HG03025 (cell line): ENCODE measurements around the gene TSPEAR.
"Not testable (repeated sequence)": the region's sequence is repeated elsewhere in the genome, so short reads cannot be mapped to it uniquely, and the experiment has no call there.

Source experiments
- ATAC-seq: cut with Tn5 transposase; IDR thresholded peaks from one replicate; pipeline ENCODE4 v1.9.1; 2021; ENCODE audit warnings: mild to moderate bottlenecking, moderate library complexity; ENCODE audit not compliant: unreplicated experiment, low FRiP score

The TSPEAR gene

DNA sequence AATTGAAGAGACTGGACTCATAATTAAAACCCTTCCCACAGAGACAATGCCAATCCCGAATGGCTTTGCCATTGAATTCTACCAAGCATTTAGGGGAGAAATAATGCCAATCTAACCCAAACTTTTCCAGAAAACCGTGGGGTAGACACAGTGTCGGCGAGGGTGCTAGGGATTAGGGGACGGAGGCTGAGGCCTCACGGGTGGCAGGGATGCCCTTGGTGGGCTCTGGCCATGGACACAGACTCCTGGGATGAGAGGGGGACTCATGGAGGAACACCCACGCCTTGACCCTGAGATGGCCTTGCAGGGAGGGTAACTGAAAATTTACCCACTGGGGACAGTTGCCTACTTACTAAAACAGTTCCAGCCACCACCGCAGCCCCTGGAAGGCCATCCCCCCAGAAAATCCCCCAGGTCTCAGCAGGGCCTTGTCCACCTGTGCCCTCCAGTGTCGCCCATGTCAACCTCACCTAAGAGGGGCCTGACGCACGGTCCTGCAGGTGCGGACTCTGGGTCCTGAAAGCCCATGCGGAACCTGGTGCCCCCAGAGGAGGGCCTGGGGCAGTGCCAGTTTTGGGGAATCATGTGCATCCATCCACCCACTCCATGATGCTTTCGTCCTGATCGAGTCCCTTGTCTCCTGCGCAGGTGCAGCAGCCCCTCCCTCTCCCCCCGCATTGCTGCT, 132.9 kb downstream of the TSPEAR start:
- no peak for ATAC-seq

DNA sequence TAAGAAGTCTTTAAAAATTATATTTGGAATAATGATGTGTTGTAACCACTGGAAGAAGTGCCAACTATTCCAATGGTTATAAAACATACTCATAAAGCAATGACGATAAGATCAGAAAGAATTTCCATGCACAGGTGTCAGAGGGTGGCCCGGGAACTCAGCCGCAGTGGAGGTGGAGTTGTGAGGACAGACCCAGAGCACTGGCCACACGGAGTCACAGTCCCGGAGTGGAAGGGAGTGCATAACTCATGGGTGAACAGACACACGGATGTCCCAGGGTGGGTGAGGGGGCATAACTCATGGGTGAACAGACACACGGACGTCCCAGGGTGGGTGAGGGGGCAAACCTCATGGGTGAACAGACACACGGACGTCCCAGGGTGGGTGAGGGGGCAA, 135.3 kb downstream of the TSPEAR start:
- ATAC-seq: no peak

GRCh38 chr21:44575307-44576024, 135.9 kb downstream of the TSPEAR start:
- no peak for ATAC-seq

DNA sequence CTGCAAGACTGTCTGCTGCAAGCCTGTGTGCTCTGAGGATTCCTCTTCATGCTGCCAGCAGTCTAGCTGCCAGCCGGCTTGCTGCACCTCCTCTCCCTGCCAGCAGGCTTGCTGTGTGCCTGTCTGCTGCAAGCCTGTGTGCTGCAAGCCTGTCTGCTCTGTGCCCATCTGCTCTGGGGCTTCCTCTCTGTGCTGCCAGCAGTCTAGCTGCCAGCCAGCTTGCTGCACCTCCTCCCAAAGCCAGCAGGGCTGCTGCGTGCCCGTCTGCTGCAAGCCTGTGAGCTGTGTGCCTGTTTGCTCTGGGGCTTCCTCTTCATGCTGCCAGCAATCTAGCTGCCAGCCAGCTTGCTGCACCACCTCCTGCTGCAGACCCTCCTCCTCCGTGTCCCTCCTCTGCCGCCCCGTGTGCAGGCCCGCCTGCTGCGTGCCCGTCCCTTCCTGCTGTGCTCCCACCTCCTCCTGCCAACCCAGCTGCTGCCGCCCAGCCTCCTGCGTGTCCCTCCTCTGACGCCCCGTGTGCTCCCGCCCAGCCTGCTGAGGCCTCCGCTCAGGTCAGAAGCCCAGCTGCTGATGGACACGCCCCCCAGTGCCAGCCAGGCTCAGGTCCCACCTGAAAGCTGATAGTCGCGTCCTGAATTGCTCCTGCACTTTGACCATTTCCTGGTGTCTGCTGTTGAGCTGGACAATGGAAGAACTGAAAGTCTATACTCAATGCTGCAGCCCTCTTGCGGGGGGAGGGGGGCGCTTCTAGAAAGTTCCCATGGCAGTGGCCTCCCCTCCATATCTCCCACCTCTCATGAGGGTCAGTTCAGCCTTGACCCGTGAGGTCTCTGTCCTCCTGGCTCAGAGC, 136.7 kb downstream of the TSPEAR start:
- no peak for ATAC-seq

GRCh38 chr21:44573630-44574456, 137.5 kb downstream of the TSPEAR start, which contains the start of gene KRTAP10-4:
Gene KRTAP10-4 (plus strand): TSS chr21:44573729. CDS start chr21:44573759, 30 bp downstream.
- not testable (repeated sequence) for ATAC-seq

GRCh38 chr21:44572959-44573583, 138.3 kb downstream of the TSPEAR start:
- no peak for ATAC-seq

- ATAC-seq: no peak
These were observed 139.3 kb downstream of the TSPEAR start for GRCh38 chr21:44571844-44572782.

- ATAC-seq: no peak
These were observed 140.1 kb downstream of the TSPEAR start for GRCh38 chr21:44571296-44571695.

DNA sequence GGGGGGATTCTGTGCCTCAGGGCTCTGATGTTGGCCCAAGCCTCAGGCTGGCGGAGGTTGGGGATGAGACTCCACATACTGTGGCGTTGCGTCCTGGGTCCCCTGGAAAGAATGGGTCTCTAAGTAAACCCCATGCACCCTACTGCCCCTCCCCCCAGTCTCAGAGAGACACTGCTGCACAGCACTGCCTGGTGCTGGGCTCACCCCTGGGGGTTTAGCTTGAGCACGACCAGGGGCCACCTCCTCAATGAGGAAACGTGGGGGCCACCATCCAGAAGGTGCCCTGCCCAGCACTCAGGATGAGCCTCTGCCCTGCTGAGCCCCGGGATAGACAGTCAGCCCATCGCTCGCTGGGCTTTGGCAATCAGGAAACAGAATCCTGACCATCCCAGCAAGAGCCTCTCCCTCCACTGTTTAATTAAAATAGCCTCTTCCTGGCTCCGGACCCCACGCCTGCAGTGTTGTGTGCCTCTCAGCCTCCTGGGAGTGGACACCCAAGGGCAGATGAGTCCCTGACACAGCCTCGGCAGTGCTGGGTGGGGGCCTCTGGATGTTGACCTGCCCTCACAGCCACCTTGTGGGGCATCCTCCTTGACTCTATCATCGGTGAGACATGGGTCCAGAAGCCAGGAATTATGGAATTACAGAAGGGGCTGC, 141.4 kb downstream of the TSPEAR start:
- ATAC-seq: no peak

DNA sequence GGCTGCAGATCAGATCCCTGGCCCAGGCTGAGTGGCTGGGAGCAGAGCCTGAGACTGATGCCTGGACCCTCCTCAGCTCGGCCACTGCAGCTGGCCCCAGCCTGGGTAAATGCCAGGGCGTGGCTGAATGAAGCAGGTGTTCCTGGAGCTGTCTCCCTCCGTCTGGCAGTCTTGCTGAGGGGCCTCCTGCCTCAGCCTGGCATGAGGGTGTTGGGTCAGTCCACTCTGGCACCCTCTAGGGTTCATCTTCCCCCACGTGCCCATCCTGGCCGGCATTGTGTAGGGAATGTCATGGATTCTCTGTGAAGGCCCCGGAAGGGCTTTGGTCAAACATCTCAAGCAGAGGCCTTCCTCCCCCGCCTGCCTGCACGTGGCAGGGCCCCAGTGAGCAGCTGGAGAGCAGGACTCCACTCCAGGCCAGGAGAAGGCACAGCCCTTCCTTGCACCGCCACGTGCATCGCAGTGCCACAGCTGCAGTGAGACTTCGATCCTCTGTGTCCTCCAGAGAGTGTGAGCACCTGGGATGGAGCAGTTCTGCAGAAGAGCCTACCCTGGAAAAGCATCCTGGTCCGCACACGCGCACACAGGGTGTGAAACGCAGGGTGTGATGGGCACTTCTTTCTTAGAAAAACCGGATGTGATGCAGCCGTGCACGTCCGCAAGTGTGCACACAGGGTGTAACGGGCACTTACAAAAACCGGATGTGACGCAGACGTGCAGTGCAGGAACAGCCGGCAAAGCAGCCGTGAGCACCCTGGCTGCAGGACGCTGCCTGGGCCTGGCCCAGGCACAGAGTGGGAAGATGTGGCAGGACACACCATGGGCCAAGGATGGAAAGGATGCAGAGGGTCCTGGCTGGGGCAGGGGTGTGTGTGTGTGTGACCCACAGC, 142.5 kb downstream of the TSPEAR start:
- ATAC-seq: no peak

- ATAC-seq: no peak
These were observed 143.1 kb downstream of the TSPEAR start for GRCh38 chr21:44568261-44568660.

GRCh38 chr21:44567481-44568171, 143.7 kb downstream of the TSPEAR start:
- no peak for ATAC-seq

GRCh38 chr21:44566403-44566802, 145.0 kb downstream of the TSPEAR start:
- no peak for ATAC-seq

DNA sequence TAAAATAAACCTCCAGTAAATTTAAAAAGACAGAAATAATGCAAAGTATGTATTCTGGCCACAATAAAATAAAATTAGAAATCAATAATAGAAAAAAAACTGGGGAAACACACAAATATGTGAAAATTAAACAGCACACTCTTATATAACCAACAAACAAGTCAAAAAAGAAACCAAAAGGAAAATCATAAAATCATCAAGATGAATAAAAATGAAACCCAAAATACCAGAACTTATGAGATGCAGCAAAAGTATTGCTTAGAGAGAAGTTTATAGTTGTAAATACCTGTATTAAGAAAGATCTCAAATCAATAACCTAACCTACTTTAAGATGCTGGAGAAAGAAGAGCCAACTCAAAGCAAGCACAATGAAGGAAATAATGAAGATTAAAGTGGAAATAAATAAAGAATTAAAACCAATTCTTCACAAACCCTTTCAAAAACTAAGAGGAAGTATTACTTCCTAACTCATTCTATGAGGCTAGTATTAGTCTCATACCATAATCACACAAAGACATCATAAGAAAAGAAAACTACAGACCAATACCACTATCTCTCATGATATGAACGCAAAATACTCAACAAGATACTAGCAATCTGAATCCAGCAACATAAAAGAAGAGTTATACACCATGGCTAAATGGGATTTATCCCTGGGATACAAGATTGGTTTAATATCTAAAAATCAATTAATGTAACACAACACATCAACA, 146.3 kb downstream of the TSPEAR start:
- no peak for ATAC-seq

- no peak for ATAC-seq
These were observed 147.3 kb downstream of the TSPEAR start for GRCh38 chr21:44564099-44564498.

GRCh38 chr21:44558695-44559094, 152.7 kb downstream of the TSPEAR start, which contains the start of gene KRTAP10-3:
Gene KRTAP10-3 (minus strand): TSS chr21:44558795. CDS start chr21:44558715, 80 bp downstream.
- ATAC-seq: no peak
